SHP77 (cell line): ENCODE results near the gene ARFRP1.
"Not testable (repeated sequence)": the region's sequence is repeated elsewhere in the genome, so short reads cannot be mapped to it uniquely, and the experiment has no call there.

Experiments
- DNase-seq, 2 experiments: peaks; one replicate each; lab custom pipeline; 2025; lab: John Stamatoyannopoulos, UW

The ARFRP1 gene

DNA sequence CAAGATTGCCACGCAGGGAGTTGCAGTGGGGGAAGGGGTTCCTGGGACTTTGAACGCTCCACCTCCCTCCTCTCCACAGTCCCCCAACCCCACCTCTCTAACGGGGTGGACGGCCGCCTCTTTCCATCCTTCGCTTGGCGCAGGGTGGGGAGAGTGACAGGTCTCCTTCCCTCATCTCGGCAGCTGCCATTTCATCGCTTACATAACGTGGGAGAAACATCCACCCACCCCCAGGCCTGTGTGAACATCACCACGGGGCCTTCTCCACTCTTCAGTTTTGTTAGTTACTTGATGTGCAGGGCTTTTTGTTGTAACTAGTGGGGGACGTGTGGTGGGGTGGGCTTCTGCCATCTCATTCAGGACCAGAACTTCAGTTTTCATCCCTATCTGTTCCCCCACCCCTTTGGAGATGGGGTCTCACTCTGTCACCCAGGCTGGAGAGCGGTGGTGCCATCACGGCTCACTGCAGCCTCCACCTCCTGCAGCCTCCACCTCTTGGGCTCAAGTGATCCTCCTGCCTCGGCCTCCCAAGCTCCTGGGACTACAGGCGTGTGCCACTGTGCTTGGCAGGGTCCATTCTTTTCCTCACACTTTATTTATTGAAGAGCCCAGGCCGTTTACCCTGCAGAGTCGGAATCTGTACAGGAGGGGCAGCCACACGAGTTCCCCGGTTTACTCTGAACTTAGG is 32.0 kb downstream of the ARFRP1 start:
- no peak for DNase-seq

DNA sequence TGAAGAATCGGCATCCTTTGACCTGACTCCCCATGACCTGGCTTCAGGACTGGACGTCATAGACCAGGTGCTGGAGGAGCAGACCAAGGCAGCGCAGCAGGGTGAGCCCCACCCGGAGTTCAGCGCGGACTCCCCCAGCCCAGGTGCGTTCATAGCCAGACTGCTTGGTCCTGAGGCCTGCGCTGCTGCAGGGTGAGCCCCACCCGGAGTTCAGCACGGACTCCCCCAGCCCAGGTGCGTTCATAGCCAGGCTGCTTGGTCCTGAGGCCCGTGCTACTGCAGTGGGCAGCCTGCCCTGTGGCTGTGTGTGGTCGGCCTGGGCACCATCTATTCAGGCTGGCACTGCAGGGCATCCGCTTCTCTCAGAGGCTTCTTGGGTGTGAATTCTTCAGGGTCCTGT is 33.8 kb downstream of the ARFRP1 start:
- DNase-seq: no peak

DNA sequence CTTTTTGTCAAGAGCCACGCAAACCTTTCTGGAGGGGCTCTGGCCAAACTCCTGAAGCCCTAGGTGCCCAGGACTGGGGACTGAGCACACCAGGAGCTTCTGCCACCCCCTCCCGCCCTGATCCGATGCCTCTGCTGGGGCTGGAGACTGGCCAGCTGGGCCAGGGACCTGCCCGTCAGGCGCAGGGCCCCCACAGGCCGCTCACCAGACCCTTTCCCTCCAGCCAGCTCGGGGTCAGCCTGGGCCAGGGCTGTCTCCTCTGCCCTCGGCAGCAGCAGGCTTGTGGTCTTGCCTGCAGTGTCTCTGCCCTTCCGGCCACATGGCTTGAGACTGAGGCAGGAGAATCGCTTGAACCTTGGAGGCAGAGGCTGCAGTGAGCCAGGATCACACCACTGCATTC is 35.1 kb downstream of the ARFRP1 start:
- no peak for DNase-seq

DNA sequence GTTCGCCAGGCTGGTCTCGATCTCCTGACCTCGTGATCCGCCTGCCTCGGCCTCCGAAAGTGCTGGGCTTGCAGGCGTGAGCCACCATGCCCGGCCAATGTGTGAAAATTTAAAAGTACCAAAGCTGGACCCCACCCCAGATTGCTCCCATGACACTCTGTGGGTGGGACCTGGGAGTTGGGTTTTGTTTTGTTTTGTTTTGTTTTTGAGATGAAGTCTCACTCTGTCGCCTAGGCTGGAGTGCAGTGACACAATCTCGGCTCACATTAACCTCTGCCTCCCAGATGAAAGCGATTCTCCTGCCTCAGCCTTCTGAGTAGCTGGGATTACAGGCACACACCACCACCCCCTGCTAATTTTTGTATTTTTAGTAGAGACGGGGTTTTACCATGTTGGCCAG is 36.1 kb downstream of the ARFRP1 start:
- DNase-seq: not testable (repeated sequence)

DNA sequence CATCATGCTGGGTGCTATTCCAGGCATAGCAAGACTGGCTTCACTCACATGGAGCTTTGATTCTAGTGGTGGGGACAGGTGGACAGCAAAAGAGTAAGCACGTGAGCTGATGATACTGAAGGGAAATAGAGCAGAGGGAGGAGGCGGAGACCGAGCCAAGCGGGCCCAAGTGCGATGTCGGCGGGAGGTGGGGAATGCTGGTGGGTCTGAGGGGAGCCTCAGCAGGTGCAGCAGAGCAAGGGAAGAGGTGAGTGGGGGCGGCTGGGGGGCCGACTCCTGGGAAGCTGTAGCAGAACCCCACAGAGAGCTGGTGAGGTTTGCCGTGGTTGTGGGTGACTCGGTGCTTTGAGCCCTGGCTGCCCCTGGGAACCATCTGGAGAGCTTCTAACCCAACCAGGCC is 39.4 kb downstream of the ARFRP1 start:
- DNase-seq: no peak

DNA sequence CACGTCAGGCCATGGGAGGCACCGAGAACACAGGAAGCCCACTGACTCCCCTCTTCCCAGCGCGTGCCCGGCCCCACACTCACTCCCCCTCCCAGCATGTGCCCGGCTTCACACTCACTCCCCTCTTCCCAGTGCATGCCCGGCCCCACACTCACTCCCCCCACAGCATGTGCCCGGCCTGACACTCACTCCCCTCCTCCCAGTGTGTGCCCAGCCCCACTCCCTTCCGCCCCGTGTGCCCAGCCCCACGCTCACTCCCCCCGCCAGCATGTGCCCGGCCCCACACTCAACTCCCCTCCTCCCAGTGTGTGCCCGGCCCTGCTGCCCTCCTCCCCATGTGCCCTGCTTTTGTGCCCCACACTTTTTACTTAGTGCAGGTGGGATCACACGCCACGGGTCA is 39.9 kb downstream of the ARFRP1 start:
- DNase-seq: no peak

DNA sequence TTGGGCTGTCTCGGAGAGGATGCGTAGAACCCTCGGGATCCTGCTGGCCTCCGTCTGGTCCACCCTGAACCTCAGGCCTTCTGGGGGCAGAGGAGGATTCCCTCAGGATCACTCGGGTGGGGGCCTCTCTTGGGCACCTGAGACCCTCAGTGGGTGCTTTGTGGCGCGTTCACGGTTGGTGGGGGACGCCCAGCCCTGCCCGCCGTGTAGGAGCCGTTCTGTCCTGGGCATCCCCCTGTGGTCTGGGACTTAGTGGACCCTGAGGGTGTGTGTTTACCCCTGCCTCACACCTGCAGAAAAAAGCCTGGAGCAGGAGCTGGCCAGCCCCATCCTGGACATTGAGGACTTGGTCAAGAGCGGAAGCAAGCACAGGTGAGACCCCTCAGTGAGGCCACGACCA is 42.1 kb downstream of the ARFRP1 start:
- no peak for DNase-seq

DNA sequence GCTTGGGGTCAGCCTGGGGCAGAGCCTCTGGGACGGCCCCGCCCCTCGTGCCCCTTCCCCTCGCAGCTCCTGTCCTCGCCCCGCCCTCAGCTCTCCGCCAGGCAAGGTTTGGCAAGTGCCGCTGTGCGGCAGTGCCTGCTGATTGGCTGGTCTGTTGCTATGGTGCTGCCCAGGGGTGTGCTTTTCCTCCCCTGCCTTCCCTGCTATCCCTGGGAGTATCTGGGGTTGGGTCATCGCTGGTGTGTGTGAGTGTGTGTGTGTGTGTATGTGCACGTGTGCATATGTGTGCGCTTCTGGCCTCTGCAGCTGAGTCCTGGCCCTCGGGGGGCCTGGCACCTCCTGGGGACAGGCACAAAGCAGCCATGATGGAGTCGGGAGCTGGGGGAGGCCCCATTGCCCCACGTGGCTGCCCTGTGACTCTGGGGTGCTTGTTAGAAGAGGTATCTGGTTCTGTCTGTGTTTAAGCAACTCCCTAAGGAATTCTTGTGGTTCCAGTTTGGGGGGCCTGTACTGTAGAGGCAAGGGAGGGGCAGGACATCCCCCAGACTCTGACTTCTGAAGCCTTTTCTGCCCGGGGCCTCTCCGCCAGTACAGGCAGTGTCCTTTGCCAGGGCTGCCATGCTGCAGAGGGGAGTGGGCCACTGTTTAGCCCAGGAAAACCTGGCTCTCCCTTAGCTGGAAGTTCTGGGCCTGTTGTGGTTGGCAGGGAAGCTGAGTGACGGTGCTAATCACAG is 42.7 kb downstream of the ARFRP1 start:
- DNase-seq: no peak

DNA sequence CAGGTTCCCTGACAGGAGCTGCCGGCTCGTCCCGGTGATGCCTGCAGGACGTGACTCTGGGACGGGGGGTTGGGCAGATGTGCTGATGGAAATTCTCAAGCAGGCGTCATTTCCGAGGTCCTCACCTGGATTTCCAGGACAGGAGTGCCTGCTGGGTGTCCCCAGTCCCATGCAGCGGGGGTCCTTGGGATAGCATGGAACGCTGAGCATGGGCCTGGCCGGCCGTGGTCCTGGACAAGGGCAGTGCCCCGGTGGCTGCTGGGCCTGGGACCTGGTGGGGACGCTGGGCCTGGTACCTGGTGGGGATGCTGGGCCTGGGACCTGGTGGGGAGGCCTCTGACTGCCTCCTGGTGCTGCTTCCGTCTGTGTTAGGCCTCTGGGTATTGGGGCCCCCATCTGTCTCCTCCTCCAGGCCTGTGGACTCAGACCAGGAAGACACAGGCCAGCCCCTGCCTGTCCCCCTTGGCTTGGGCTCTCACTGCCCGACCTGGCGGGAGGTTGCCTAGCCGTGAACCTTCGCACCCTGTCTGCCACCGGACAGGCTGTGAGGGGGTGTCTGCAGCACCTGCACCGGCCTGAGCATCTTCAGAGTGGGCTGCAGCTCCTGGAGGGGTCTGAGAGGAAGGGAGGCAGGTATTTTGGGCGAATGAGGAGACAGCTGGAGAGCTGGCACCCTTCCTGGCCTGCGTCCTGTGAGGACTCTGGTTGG is 43.5 kb downstream of the ARFRP1 start:
- DNase-seq: no peak

DNA sequence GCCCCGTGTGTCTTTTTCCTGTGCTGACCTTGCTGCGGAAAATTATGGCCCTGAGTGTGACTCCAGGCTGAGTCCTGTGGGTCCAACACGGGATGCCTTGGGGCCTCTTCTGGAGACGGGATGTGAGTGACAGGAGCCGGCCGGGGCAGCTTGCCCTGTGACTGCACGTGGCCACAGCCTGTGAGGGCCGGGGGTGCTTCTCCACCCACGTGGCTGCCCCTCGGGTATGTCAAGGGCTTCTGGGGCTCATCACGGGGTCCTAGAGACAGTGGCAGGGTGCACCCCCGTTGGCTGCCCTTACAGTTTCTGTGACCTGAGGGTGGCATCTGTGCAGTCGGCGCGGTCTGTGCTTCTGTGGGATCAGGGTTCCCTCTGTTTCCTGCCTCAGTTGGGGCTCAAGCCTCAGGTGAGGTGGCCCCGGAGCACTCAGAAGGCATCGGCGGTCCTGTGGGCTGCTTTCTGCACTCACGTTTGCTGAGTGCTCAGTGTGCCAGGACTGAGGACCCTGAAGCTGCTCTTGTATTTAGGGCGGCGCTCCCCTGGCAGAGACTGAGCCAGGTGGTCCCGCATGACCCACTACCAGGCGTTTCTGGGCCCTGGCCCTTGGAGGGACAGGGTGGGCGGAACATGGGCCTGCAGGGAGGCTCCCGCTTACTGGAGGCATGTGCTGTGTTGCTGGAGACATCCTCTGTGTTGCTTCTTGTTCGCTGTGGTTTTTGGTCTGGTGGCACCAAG is 44.3 kb downstream of the ARFRP1 start:
- no peak for DNase-seq

DNA sequence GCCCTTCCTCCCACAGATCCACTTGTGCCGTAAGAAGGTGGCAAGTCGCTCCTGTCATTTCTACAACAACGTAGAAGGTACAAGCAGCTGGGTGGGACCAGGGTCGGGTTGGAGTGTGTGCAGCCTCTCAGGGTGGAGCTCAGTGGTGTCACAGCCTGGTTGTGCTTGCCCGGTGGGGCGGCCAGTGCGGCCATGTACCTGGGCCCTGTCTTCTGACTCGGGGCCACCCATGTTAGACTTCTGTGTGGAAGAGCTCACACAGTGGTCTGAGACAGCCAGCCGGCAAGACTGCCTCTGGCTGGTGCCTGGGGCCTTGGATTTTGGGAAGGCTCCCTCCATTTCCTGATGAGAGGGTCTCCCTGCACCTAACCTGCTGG is 45.0 kb downstream of the ARFRP1 start:
- DNase-seq: no peak

DNA sequence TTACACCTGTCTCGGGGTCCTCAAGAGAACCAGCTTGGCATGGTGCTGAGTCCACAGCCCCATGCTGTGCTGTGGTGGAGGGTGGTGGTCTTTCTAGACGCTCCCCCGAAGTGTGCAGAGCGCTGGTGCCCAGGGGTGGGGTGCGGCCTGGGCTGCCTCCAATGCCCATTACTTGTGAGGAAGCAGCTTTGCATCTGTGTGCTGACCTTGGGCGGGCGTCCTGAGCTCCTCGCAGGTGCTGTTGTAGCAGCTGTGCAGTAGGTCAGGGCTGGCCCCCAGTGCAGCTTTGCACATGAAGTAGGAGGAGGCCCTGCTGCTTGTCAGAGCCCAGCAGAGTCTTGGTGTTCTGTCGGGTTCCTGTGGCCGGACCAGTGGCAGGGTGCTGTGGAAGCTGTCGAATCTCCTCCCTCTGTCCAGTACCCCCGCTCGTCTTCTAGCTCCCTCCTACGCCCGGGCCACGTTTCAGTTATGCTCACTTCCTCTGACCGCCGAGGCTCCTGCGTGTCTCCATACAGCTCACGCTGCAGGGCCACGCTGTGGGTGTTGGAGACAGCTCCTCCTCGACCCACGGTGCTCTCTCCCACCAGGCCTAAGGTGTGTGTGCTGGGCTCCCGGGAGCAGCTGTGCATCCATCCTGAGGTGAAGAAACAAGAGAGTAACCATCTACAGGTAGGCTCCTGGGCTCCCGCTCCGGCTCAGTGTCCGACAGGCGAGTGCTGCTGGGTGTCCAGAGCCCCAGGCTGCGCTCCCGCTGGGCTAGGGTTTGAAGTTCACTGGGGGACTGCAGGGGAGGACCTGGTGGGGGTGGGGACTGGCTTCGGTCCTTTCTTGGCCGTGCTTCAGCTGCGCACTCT is 45.6 kb downstream of the ARFRP1 start:
- no peak for DNase-seq

DNA sequence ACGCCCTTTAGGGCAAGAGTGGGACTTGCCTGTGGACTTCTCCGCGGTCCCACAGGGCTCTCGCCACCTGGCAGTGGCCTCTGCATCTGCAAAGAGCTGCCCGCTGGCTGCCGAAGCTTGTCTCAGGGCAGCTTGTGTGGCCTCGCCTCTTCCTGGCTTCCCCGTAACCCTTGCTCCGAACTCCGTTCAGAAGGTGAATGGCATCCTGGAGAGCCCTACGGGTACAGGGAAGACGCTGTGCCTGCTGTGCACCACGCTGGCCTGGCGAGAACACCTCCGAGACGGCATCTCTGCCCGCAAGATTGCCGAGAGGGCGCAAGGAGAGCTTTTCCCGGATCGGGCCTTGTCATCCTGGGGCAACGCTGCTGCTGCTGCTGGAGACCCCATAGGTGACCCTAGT is 46.7 kb downstream of the ARFRP1 start:
- no peak for DNase-seq

DNA sequence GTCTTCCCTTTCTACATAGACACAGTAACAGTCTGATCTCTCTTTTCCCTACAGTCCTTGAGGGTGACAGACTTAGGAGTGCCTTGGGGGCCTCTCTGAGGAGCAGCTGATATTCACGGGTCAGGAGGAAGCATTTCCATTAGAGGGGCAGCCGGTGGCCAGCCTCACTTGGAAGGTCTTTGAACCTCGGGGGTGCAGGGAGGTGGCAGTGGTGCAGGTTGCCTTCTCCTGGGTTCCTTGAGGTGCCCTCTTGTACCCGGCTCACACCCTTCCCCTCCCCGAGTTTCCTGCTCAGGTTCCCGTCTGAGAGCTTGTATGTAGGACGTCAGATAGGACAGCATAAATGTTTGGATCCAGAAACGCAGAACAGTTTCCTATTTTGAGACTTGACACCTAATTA is 47.2 kb downstream of the ARFRP1 start:
- DNase-seq: no peak

DNA sequence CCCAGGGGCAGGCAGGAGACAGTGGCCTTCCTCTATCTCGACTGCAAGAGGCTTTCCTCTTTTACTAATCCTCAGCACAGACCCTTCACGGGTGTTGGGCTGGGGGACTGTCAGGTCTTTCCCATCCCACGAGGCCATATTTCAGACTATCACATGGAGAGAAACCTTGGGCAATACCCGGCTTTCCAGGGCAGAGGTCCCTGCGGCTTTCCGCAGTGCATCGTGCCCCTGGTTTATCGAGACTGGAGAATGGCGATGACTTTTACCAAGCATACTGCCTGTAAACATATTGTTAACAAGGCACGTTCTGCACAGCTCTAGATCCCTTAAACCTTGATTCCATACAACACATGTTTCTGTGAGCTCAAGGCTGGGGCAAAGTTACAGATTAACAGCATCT is 47.6 kb downstream of the ARFRP1 start:
- not testable (repeated sequence) for DNase-seq

DNA sequence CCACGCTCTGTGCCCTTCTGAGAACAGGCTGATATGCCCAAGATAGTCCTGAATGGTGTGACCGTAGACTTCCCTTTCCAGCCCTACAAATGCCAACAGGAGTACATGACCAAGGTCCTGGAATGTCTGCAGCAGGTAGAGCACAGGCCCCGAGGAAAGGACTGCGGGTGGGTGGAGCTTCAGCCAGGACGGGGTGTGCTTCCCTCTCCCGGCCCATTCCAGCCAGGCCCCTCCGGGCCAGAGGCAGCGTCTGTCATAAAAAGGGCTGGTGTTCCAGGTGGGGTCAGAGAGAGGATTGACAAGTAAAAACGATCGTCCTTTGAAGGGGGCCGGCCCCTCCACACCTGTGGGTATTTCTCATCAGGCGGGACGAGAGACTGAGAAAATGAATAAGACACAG is 48.4 kb downstream of the ARFRP1 start:
- no peak for DNase-seq

DNA sequence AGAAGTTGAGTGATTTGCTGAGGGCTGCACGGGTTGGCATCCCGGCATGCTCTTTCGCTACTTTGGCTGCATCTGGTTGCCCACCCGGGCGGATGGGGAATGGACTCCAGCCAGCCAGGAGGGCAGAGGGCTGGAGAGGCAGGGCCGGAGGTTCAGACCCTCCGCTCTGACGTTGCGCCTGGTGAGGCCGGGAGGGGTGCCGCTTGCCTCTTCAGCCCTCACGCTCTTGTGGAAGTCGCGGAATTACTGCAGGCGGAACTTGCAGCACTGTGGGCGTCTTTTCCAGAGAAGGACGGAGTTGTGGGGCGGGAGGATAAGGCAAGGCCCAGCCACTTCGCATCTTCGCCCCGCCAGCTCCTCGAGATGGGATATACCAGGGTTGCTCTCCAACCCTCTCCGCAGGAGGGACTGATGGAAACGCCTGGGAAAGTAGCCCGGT is 49.0 kb downstream of the ARFRP1 start:
- no peak for DNase-seq

DNA sequence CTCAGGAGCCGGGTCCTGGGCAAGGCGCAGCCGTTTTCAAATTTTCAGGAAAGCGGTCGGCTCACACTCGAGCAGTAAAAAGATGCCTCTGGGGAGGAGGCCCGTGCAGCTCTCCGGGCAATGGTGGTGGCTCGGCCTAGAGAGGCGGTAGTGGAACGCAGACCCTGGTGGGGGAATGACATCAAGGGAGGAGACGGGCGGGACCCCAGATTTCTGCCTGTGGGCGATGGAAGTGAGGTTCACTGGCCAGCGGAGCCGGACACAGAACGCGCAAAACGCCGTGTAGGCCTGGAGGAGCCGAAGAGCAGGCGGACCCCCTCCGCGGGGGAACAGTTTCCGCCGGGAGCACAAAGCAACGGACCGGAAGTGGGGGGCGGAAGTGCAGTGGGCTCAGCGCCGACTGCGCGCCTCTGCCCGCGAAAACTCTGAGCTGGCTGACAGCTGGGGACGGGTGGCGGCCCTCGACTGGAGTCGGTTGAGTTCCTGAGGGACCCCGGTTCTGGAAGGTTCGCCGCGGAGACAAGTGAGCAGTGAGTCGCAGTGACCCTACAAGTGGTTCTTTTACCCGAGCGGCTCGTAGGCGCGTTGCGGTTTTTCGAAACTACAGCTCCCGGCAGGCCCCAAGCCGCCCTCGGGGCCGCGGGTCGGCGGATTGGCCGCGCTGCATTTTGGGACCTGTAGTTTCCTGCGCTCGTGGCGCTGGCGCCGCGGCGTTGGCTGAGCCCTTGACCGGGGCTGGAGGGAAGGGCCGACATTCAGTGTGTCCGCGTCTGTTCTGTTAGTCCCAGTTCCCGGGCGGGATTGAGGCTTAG is 49.6 kb downstream of the ARFRP1 start, which contains the start of gene RTEL1:
Gene RTEL1 (plus strand): TSS at position 376 of the 812 bp plus-strand sequence. CDS start 1,091 bp downstream, outside the sequence.
- peak; percentile 94 to 97 for DNase-seq

DNA sequence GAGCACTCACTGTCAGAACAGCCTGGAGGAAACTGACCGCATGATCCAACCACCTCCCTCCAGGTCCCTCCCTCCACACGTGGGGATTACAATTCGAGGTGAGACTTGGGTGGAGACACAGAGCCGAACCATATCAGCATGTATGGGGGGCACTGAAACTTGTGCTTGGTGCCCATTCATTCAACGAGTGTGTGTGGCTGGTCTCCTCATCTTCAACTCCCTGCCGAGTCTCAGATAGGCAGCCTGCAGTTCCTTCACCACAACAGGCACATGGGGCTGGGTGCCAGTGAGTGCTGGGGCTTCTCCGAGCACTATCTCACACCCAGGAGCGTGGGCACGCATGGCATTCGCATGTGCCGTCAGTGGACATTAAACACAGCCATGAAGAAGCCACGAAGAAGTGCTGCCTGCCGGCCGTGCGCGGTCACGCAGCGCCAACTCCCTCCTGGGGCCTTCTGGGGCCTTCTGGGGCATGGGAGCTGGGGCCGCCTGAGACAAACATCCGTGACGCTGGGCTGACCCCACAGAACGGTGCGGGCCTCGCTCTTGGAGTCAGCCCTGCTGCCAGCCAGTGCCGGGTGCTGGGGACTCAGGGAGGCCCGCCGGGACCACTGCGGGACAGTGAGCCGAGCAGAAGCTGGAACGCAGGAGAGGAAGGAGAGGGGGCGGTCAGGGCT is 50.4 kb downstream of the ARFRP1 start:
- peak; percentile 32 to 59 for DNase-seq

DNA sequence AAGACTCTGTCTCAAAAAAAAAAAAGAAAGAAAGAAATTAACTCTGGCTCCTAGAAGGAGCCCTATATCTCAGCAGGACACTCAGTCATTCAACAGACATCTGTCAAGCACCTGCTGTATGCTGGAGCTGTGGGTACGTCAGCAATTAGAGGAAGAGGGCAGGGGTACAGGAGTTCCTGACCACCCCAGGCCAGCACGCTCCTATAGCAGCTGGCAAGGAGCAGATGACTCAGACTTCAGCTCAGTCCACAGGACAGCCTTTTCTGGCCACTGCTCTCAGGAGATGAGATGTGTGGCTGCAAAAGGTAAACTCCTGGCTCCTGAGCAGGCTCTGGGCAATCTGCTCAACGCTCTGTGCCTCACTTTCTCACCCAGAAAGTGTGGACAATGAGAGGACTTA is 51.3 kb downstream of the ARFRP1 start:
- DNase-seq: no peak
